Activated CD4-positive, alpha-beta T cell treated with anti-CD3 and anti-CD28 coated beads, Interleukin-2, Interleukin-4, amounts not matched to agents 100 ng/mL and 50 ng/mL, durations not matched to agents 16 hours and 8 hours (primary cell): ENCODE results near the gene TMEM266.
"Not testable (repeated sequence)": the region's sequence is repeated elsewhere in the genome, so short reads cannot be mapped to it uniquely, and the experiment has no call there.

ENCODE experiments used
- DNase-seq: peaks from one replicate; pipeline ENCODE4 v3.0.0-alpha.2; 2020; ENCODE audit warnings: low spot score

Gene TMEM266

GRCh38 chr15:76059320-76060117 is at the start of gene TMEM266:
TSS of gene TMEM266 (plus strand) at chr15:76059985. CDS start at chr15:76134264, 74,279 bp downstream.
- DNase-seq, result no peak

GRCh38 chr15:76010613-76011012 is 49.2 kb upstream of the TMEM266 start:
- no peak for DNase-seq

- DNase-seq, result no peak
Measured at GRCh38 chr15:76011627-76012551, 47.9 kb upstream of the TMEM266 start, which contains the start of gene NRG4. TSS of gene NRG4 (minus strand) at chr15:76012424. CDS start at chr15:76011230, 1,194 bp downstream.

GRCh38 chr15:76013470-76013869 is 46.3 kb upstream of the TMEM266 start:
- DNase-seq, result not testable (repeated sequence)

GRCh38 chr15:76024021-76024768 is 35.6 kb upstream of the TMEM266 start:
- DNase-seq, result no peak

GRCh38 chr15:76032046-76032445 is 27.7 kb upstream of the TMEM266 start:
- DNase-seq, result no peak

GRCh38 chr15:76033438-76033837 is 26.3 kb upstream of the TMEM266 start:
- DNase-seq, result no peak

- DNase-seq, result no peak
Measured at GRCh38 chr15:76034111-76034510, 25.7 kb upstream of the TMEM266 start.

- no peak for DNase-seq
Measured at GRCh38 chr15:76035593-76035992, 24.2 kb upstream of the TMEM266 start.

GRCh38 chr15:76038512-76038911 is 21.3 kb upstream of the TMEM266 start:
- DNase-seq, result no peak

- DNase-seq, result not testable (repeated sequence)
Measured at GRCh38 chr15:76054201-76054600, 5.6 kb upstream of the TMEM266 start.

- DNase-seq, result no peak
Measured at GRCh38 chr15:76056931-76057330, 2.9 kb upstream of the TMEM266 start.

- DNase-seq, result peak; percentile 54
Measured at GRCh38 chr15:76057332-76058000, 2.3 kb upstream of the TMEM266 start.

- peak; percentile 19 for DNase-seq
Measured at GRCh38 chr15:76058714-76059319, 968 bp upstream of the TMEM266 start.

GRCh38 chr15:76060118-76060989 is 569 bp downstream of the TMEM266 start:
- no peak for DNase-seq

- DNase-seq, result no peak
Measured at GRCh38 chr15:76061700-76062099, 1.9 kb downstream of the TMEM266 start.

- no peak for DNase-seq
Measured at GRCh38 chr15:76062286-76062685, 2.5 kb downstream of the TMEM266 start.

- no peak for DNase-seq
Measured at GRCh38 chr15:76064375-76064774, 4.6 kb downstream of the TMEM266 start.

GRCh38 chr15:76065245-76065644 is 5.5 kb downstream of the TMEM266 start:
- DNase-seq, result peak; percentile 33

GRCh38 chr15:76065793-76066192 is 6.0 kb downstream of the TMEM266 start:
- DNase-seq, result no peak
